ENCODE data around the gene KIF19. TPM values are rescaled to one million over a fixed set of nuclear protein-coding genes. Genes with fewer than 3 reads are reported as not detected.

The KIF19 gene
- total and polyA plus RNA-seq, 2 of the 4 experiments (the other 2 are of a cell fraction), result not detected

DNA sequence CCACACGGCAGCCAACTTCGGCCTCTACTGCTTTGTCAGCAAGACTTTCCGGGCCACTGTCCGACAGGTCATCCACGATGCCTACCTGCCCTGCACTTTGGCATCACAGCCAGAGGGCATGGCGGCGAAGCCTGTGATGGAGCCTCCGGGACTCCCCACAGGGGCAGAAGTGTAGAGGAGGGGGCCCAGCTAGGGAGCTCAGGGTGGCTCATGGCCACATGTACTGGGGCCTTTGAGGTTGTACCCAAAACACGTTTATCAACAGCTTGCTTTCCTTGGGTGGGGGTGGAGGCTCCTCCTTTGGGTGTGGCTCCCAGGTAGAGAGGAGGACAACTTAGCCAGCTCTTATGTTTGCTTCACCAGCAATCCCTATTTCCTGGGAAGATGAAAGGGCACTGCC lies 46.4 kb downstream of the KIF19 start:
- intact Hi-C loops (cut with micrococcal nuclease), result loop anchor here (10.0 kb wide), 1 partner anchor 492 kb away; no protein-coding TSS in a partner anchor
- Histone ChIP-seq H3K14ac (replicated peaks; ENCODE audit: low read depth, low read length) (no peak overlapping the region), H3K18ac (ENCODE audit: low read depth, low read length) (no peak overlapping the region), H2AK5ac (ENCODE audit: low read depth, low read length) (no peak overlapping the region), H2BK20ac (ENCODE audit: low read depth, low read length) (no peak overlapping the region), H3K9me3 (ENCODE audit: control insufficient read depth, insufficient read depth, low read length) (no peaks in the 10 kb centered on the region), H2BK120ac (ENCODE audit: low read depth, low read length) (no peak overlapping the region), H3K23ac (ENCODE audit: low read depth, low read length) (no peak overlapping the region), H4K20me1 (ENCODE audit: insufficient read depth, low read length) (no peaks in the 10 kb centered on the region), H2AFZ (replicated peaks; ENCODE audit: low read length, poor library complexity) (no peak overlapping the region), H3K9ac (ENCODE audit: low read depth, low read length) (no peak overlapping the region), H3K4me1 (ENCODE audit: control insufficient read depth, insufficient read depth, low read length) (no peaks in the 10 kb centered on the region), H3K4me2 (ENCODE audit: low read depth, low read length) (no peak overlapping the region), H3K36me3 (ENCODE audit: control insufficient read depth, insufficient read depth, low read length) (no peaks in the 10 kb centered on the region), H3K4me3 (ENCODE audit: insufficient read depth, low read depth, low read length) (no peak overlapping the region), H3K56ac (ENCODE audit: extremely low read depth, insufficient read depth, low read length) (no peak overlapping the region), H2BK5ac (ENCODE audit: low read depth, low read length, poor library complexity, severe bottlenecking) (no peak overlapping the region), H3K79me1 (ENCODE audit: low read depth in 1 of 2, low read length in 2 of 2) (no peaks in the 10 kb centered on the region), H4K91ac (ENCODE audit: insufficient read depth, low read depth, low read length) (no peak overlapping the region), H4K5ac (ENCODE audit: low read depth, low read length) (no peak overlapping the region), H3K4ac (ENCODE audit: low read depth, low read length) (no peak overlapping the region), H3K27me3 (ENCODE audit: control insufficient read depth, insufficient read depth, low read length) (no peaks in the 10 kb centered on the region), H4K8ac (ENCODE audit: low read depth in 2 of 2, low read length in 2 of 2) (no peak overlapping the region), H2AK9ac (replicated peaks; ENCODE audit: low read depth, low read length, poor library complexity) (no peak overlapping the region), H3K9me1 (ENCODE audit: insufficient read depth, low read length) (no peaks in the 10 kb centered on the region), H3K27ac (ENCODE audit: insufficient read depth, low read length) (no peak overlapping the region), H2BK15ac (ENCODE audit: low read depth, low read length) (no peak overlapping the region)
- dilution Hi-C loops (cut with HindIII; ENCODE audit: low sequenced_read_pairs, unreplicated experiment), result no loop called here
- TF ChIP-seq RFX5 (IDR thresholded peaks at IDR 0.05; ENCODE audit: low read depth, low read length) (no peak), CHD1 (IDR thresholded peaks at IDR 0.05; ENCODE audit: low read depth, low read length) (no peak)
- CTCF ChIA-PET, result no interaction called here
- 60% methylated on average over 1 of the region's 9 CpGs; no CpG with 5 or more reads in 1 of the 2 experiments for whole genome bisulfite sequencing, 2 experiments (ENCODE audit: extremely low coverage in 2 of 2, insufficient read length in 1 of 2)
- BruUV-seq (replicated peaks), result no TSS peak
- in situ Hi-C loops (cut with MboI; ENCODE audit: low sequenced_read_pairs), result no loop called here
- DNase-seq (no peak), ATAC-seq (ENCODE audit: low read depth) (no peak)
- POLR2A ChIA-PET (ENCODE audit: unreplicated experiment), result no interaction called here
